ENCODE results near the gene ZMYND19. TPM values are rescaled to one million over a fixed set of nuclear protein-coding genes. Genes with fewer than 3 reads are reported as not detected.
A peak's percentile ranks its signal among the peaks of the same experiment; 100 is the strongest.

ZMYND19 gene
- total RNA-seq, 2 donors from 2014 or later = 47.8 to 51.0 TPM

- Mint-ChIP-seq H3K4me1 (peaks cover 25% of the 10 kb centered on the region), H3K36me3 (ENCODE audit: low read depth) (peaks cover 27% of the 10 kb centered on the region), H3K27me3 (ENCODE audit: insufficient read depth) (no peaks in the 10 kb centered on the region), H3K27ac (peak overlapping the region; percentile 71), H3K9me3 (no peaks in the 10 kb centered on the region), H3K4me3 (peak overlapping the region; percentile 85)
- Histone ChIP-seq H3K27ac (ENCODE audit: low read depth, low read length) (peak overlapping the region; percentile 81), H3K27me3 (ENCODE audit: control insufficient read depth, insufficient read depth, low read length, poor library complexity, severe bottlenecking) (no peaks in the 10 kb centered on the region), H3K4me1 (ENCODE audit: control insufficient read depth, insufficient read depth, low read length) (peaks cover 8% of the 10 kb centered on the region), H3K9me3 (ENCODE audit: control insufficient read depth, low read length) (no peaks in the 10 kb centered on the region), H3K4me3 (ENCODE audit: low read length) (peak overlapping the region; percentile 98), H3K9ac (ENCODE audit: extremely low read depth, low read length, poor library complexity, severe bottlenecking) (peak overlapping the region; percentile 83), H3K36me3 (ENCODE audit: control insufficient read depth, insufficient read depth, low read length) (peaks cover 49% of the 10 kb centered on the region)
- TF ChIP-seq CTCF (conservative IDR thresholded peaks at IDR 0.05) = no peak
- no peak for DNase-seq
- WGBS, 2 experiments (ENCODE audit: insufficient coverage in 1 of 2, insufficient read length in 1 of 2) = 2 to 6% methylated on average over 23 to 58 of the region's 58 CpGs
These were observed 29.1 kb upstream of the ZMYND19 start for GRCh38 chr9:137619240-137620047.

DNA sequence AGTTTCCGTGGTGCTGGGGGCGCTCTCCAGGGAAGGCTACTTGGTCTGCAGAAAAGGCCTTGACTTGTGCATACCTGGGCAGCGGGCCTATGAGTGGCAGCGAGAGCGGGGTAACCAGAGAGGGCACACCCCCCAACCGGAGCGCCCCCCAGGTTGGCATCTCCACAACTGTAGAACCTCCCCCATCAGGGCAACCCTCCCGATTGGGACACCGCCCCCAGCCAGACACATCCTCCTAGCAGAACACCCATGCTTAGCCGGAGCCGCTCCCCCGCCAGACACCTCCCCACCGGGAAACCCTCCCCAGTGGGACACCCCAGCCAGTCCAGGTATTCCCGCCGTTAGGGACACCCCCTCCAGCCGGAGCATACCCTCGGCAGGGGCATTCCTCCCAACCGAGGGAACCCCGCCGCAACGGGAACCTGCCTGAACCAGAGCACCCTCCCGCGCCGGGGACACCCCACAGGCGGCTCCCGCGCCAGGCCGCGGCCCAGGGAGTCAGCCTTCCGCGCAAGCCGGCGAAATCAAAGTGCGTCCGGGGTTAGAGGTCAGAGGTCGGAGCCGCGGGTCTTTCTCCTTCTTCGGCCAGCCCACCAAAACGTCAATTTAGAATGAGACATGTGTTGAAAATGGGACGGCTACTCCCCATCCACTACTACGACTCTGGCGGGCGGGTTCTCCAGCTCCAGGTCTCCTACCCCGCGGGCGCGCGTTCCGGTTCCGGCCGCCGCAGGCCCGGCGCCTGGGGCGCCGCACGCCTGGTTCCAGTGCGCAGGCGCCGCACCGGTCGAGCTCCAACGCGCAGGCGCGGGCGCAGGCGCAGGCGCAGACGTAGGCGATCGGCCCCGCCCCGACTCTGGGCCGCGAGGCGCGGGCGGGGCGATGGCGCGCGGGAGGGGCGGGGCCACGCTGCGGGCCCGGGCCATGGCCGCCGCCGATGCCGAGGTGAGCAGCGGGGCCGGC, 28.1 kb upstream of the ZMYND19 start, which contains the start of gene EHMT1:
EHMT1 (plus strand) TSS at position 901 of the 963 bp plus-strand sequence; CDS start at position 925, 24 bp downstream.
- Histone ChIP-seq H3K36me3 (ENCODE audit: control insufficient read depth, insufficient read depth, low read length) (peaks cover 45% of the 10 kb centered on the region), H3K27ac (ENCODE audit: low read depth, low read length) (peak within 1 kb of the TSS; percentile 81), H3K4me3 (ENCODE audit: low read length) (peak within 1 kb of the TSS; percentile 98), H3K27me3 (ENCODE audit: control insufficient read depth, insufficient read depth, low read length, poor library complexity, severe bottlenecking) (no peaks in the 10 kb centered on the region), H3K9me3 (ENCODE audit: control insufficient read depth, low read length) (no peaks in the 10 kb centered on the region), H3K4me1 (ENCODE audit: control insufficient read depth, insufficient read depth, low read length) (peaks cover 8% of the 10 kb centered on the region), H3K9ac (ENCODE audit: extremely low read depth, low read length, poor library complexity, severe bottlenecking) (peak within 1 kb of the TSS; percentile 83)
- peak; percentile 94 for DNase-seq
- H3K4me1 Mint-ChIP-seq = peaks cover 25% of the 10 kb centered on the region
- H3K9me3 Mint-ChIP-seq = no peaks in the 10 kb centered on the region
- peak within 1 kb of the TSS; percentile 89 for H3K27ac Mint-ChIP-seq
- no peaks in the 10 kb centered on the region for H3K27me3 Mint-ChIP-seq (ENCODE audit: insufficient read depth)
- H3K36me3 Mint-ChIP-seq (ENCODE audit: low read depth) = peaks cover 23% of the 10 kb centered on the region
- peak within 1 kb of the TSS; percentile 85 for H3K4me3 Mint-ChIP-seq
- TF ChIP-seq CTCF (conservative IDR thresholded peaks at IDR 0.05) = no peak
- 0 to 2% methylated on average over 36 to 92 of the region's 94 CpGs for WGBS, 2 experiments (ENCODE audit: insufficient coverage in 1 of 2, insufficient read length in 1 of 2)

- Mint-ChIP-seq H3K4me3 (no peak overlapping the region), H3K27me3 (ENCODE audit: insufficient read depth) (no peaks in the 10 kb centered on the region), H3K4me1 (peaks cover 20% of the 10 kb centered on the region), H3K9me3 (no peaks in the 10 kb centered on the region), H3K36me3 (ENCODE audit: low read depth) (peaks cover 14% of the 10 kb centered on the region), H3K27ac (no peak overlapping the region)
- TF ChIP-seq CTCF (conservative IDR thresholded peaks at IDR 0.05) = no peak
- WGBS, 2 experiments (ENCODE audit: insufficient coverage in 1 of 2, insufficient read length in 1 of 2) = 95 to 97% methylated on average over 7 to 19 of the region's 19 CpGs
- H3K4me3 ChIP-seq (ENCODE audit: low read length) = no peak overlapping the region
- peaks cover 25% of the 10 kb centered on the region for H3K36me3 ChIP-seq (ENCODE audit: control insufficient read depth, insufficient read depth, low read length)
- H3K27ac ChIP-seq (ENCODE audit: low read depth, low read length) = no peak overlapping the region
- no peak overlapping the region for H3K9ac ChIP-seq (ENCODE audit: extremely low read depth, low read length, poor library complexity, severe bottlenecking)
- no peak for DNase-seq
- H3K9me3 ChIP-seq (ENCODE audit: control insufficient read depth, low read length) = no peaks in the 10 kb centered on the region
- peaks cover under 1% of the 10 kb centered on the region for H3K4me1 ChIP-seq (ENCODE audit: control insufficient read depth, insufficient read depth, low read length)
- H3K27me3 ChIP-seq (ENCODE audit: control insufficient read depth, insufficient read depth, low read length, poor library complexity, severe bottlenecking) = no peaks in the 10 kb centered on the region
These were observed 25.1 kb upstream of the ZMYND19 start for GRCh38 chr9:137615387-137615871.

All from endodermal cell (in vitro differentiated cells).